Glomerular endothelial cell (primary cell): Measurements from ENCODE around the gene AP2M1. TPM values are rescaled to one million over a fixed set of nuclear protein-coding genes. Genes with fewer than 3 reads are reported as not detected.

ENCODE experiments used
- DNase-seq: peaks from one replicate; pipeline ENCODE4 v3.0.0-alpha.2; 2011; ENCODE audit warnings: low read depth, low spot score; ENCODE audit errors: extremely low read depth
- total RNA-seq: library from RNA; depleted of rRNA; stranded (reverse); fragments of >200 nt; gene quantifications from 2 replicates; pipeline ENCODE4 v1.2.3, GENCODE V29; 2015

AP2M1 gene
- total RNA-seq, 1 donor from 2014 or later, result 404 TPM

- no peak for DNase-seq
Measured at GRCh38 chr3:184177767-184178306, 3.2 kb downstream of the AP2M1 start.

GRCh38 chr3:184178521-184179138 is 4.0 kb downstream of the AP2M1 start:
- no peak for DNase-seq

GRCh38 chr3:184180165-184180564 is 5.5 kb downstream of the AP2M1 start:
- no peak for DNase-seq

- no peak for DNase-seq
Measured at GRCh38 chr3:184181596-184181995, 6.9 kb downstream of the AP2M1 start.

- no peak for DNase-seq
Measured at GRCh38 chr3:184183679-184184078, 9.0 kb downstream of the AP2M1 start.

GRCh38 chr3:184184546-184185230 is 10.0 kb downstream of the AP2M1 start:
- no peak for DNase-seq

GRCh38 chr3:184185461-184186183 is 11.0 kb downstream of the AP2M1 start:
- DNase-seq, result peak; percentile 87

GRCh38 chr3:184186184-184186901 is 11.7 kb downstream of the AP2M1 start, which contains the start of gene ABCF3:
ABCF3 (plus strand) TSS chr3:184186199; CDS start chr3:184186208, 9 bp downstream.
- DNase-seq, result no peak

- DNase-seq, result no peak
Measured at GRCh38 chr3:184186902-184187207, 12.2 kb downstream of the AP2M1 start.

GRCh38 chr3:184188080-184188479 is 13.4 kb downstream of the AP2M1 start:
- no peak for DNase-seq

GRCh38 chr3:184189421-184189820 is 14.8 kb downstream of the AP2M1 start:
- DNase-seq, result no peak

- DNase-seq, result no peak
Measured at GRCh38 chr3:184192889-184193288, 18.2 kb downstream of the AP2M1 start.

GRCh38 chr3:184193991-184194539 is 19.4 kb downstream of the AP2M1 start:
- no peak for DNase-seq

- DNase-seq, result no peak
Measured at GRCh38 chr3:184196536-184196935, 21.9 kb downstream of the AP2M1 start.

GRCh38 chr3:184198509-184198908 is 23.9 kb downstream of the AP2M1 start:
- no peak for DNase-seq

- no peak for DNase-seq
Measured at GRCh38 chr3:184200825-184201224, 26.2 kb downstream of the AP2M1 start.

GRCh38 chr3:184203526-184203925 is 28.9 kb downstream of the AP2M1 start:
- DNase-seq, result no peak

- DNase-seq, result no peak
Measured at GRCh38 chr3:184209146-184209923, 34.7 kb downstream of the AP2M1 start.

- DNase-seq, result no peak
Measured at GRCh38 chr3:184211297-184211696, 36.6 kb downstream of the AP2M1 start.

GRCh38 chr3:184211718-184212117 is 37.1 kb downstream of the AP2M1 start:
- DNase-seq, result no peak
